GM12878 (cell line): ENCODE results near the gene EIF4ENIF1. TPM values are rescaled to one million over a fixed set of nuclear protein-coding genes. Genes with fewer than 3 reads are reported as not detected.

ENCODE experiments used
- BCL11A ChIP-seq: IDR thresholded peaks from 2 replicates; pipeline ENCODE4 v1.6.1; 2011; ENCODE audit warnings: low read depth, low read length
- BCL3 ChIP-seq: IDR thresholded peaks from 2 replicates; pipeline ENCODE4 v1.6.1; 2011; ENCODE audit warnings: borderline replicate concordance, low read depth, mild to moderate bottlenecking, moderate library complexity, low read length; ENCODE audit not compliant: insufficient read depth, poor library complexity, severe bottlenecking
- CBFB ChIP-seq: IDR thresholded peaks from 2 replicates; pipeline ENCODE4 v1.6.1; 2016; ENCODE audit warnings: antibody characterized with exemption, low read depth
- E2F8 ChIP-seq: fragments of 450-650 bp; IDR thresholded peaks from 2 replicates; pipeline ENCODE4 v1.6.1; 2018; ENCODE audit warnings: mild to moderate bottlenecking, low read depth, moderate library complexity; ENCODE audit not compliant: partially characterized antibody
- EED ChIP-seq: sonication (generic); IDR thresholded peaks from 2 replicates; pipeline ENCODE4 v1.6.1; 2016; ENCODE audit warnings: antibody characterized with exemption, low read depth
- FOS ChIP-seq: IDR thresholded peaks from 3 replicates; pipeline ENCODE4 v1.6.1; 2011; ENCODE audit warnings: borderline replicate concordance; ENCODE audit not compliant: insufficient read length; ENCODE audit errors: extremely low read depth
- GATAD2B ChIP-seq: fragments of 450-650 bp; conservative IDR thresholded peaks from 2 replicates; pipeline ENCODE4 v1.6.1; 2017; ENCODE audit warnings: low read depth, mild to moderate bottlenecking, moderate library complexity
- HCFC1 ChIP-seq: fragments of 150-350 bp; IDR thresholded peaks from 2 replicates; pipeline ENCODE4 v1.6.1; 2014; ENCODE audit warnings: low read length
- HDGF ChIP-seq: fragments of 450-650 bp; IDR thresholded peaks from 2 replicates; pipeline ENCODE4 v1.6.1; 2016; ENCODE audit warnings: antibody characterized with exemption
- KAT2A ChIP-seq: conservative IDR thresholded peaks from 2 replicates; pipeline ENCODE4 v1.6.1; 2011; ENCODE audit warnings: low read depth, low read length; ENCODE audit not compliant: control insufficient read depth
- MAX ChIP-seq: IDR thresholded peaks from 2 replicates; pipeline ENCODE4 v1.6.1; 2012; ENCODE audit warnings: low read depth, low read length, improper control_type of control experiment
- MXI1 ChIP-seq: fragments of 150-350 bp; IDR thresholded peaks from 2 replicates; pipeline ENCODE4 v1.6.1; 2011; ENCODE audit warnings: low read depth, mild to moderate bottlenecking, inconsistent platforms, low read length, improper control_type of control experiment
- MYC ChIP-seq: IDR thresholded peaks from 2 replicates; pipeline ENCODE4 v1.6.1; 2011; ENCODE audit warnings: mild to moderate bottlenecking, low read length, moderate library complexity, inconsistent platforms; ENCODE audit not compliant: insufficient read depth, insufficient replicate concordance, insufficient read length, severe bottlenecking
- NR2C1 ChIP-seq: fragments of 450-650 bp; IDR thresholded peaks from 2 replicates; pipeline ENCODE4 v1.6.1; 2017; ENCODE audit warnings: antibody characterized with exemption, mild to moderate bottlenecking, moderate library complexity
- PKNOX1 ChIP-seq: fragments of 450-650 bp; IDR thresholded peaks from 2 replicates; pipeline ENCODE4 v1.6.1; 2016; ENCODE audit warnings: mild to moderate bottlenecking
- POLR2A ChIP-seq: IDR thresholded peaks from 2 replicates; pipeline ENCODE4 v1.6.1; 2011; ENCODE audit warnings: low read depth, mild to moderate bottlenecking, low read length
- PRDM15 ChIP-seq: fragments of 450-650 bp; formaldehyde crosslinking; IDR thresholded peaks from 2 replicates; pipeline ENCODE4 v1.4.0; 2020; ENCODE audit warnings: mild to moderate bottlenecking, moderate library complexity
- RUNX3 ChIP-seq: IDR thresholded peaks from 2 replicates; pipeline ENCODE4 v1.6.1; 2012; ENCODE audit warnings: low read length, inconsistent platforms
- SUPT20H ChIP-seq: IDR thresholded peaks from 2 replicates; pipeline ENCODE4 v1.6.1; 2011; ENCODE audit warnings: low read depth, mild to moderate bottlenecking, low read length, moderate library complexity, borderline replicate concordance; ENCODE audit not compliant: control insufficient read depth
- TBL1XR1 ChIP-seq: IDR thresholded peaks from 2 replicates; pipeline ENCODE4 v1.6.1; 2012; ENCODE audit warnings: low read depth, low read length, improper control_type of control experiment
- USF1 ChIP-seq: IDR thresholded peaks from 2 replicates; pipeline ENCODE4 v1.6.1; 2011; ENCODE audit warnings: borderline replicate concordance, low read depth, mild to moderate bottlenecking, moderate library complexity, mixed read lengths, low read length; ENCODE audit not compliant: insufficient read depth; ENCODE audit errors: extremely low read length
- polyA plus RNA-seq, 11 experiments: library from polyadenylated mRNA; depleted of rRNA in 4 of 11; unstranded in 6 of 11; stranded (reverse) in 5 of 11; fragments of >200 nt; fragmentation: Nextera tagmentation in 4 of 11; fragmentation: Illumina TruSeq in 1 of 11; extraction: Ambion mirVana in 4 of 11; extraction: Trizol in 1 of 11; gene quantifications; 1 replicate in 1 of 11; 2 replicates in 10 of 11; pipeline versions ENCODE4 v1.2.1 to v1.2.3, GENCODE V29; 2011 to 2016; ENCODE audit warnings: inconsistent platforms in 2 of 11, missing spikeins in 2 of 11, low read depth in 1 of 11
- total RNA-seq, 4 experiments: library from RNA; depleted of rRNA in 3 of 4; stranded (reverse); fragments of >200 nt in 3 of 4; fragmentation: Illumina TruSeq in 1 of 4; extraction: Trizol in 1 of 4; gene quantifications; 2 replicates each; pipeline versions ENCODE4 v1.2.1 to v1.2.3, GENCODE V29; 2013 to 2021

EIF4ENIF1 gene
- total and polyA plus RNA-seq, 10 of the 15 experiments (the other 5 are each of a cell fraction or from before 2014, with no cell fraction given) = 4.4 to 43.7 (median 24.4) TPM

- TF ChIP-seq PKNOX1 (peak; percentile 90), BCL11A (peak; percentile 76), HCFC1 (no peak), TBL1XR1 (peak; percentile 86), HDGF (peak; percentile 84; the same call in 1 of the 2 replicates), POLR2A (peak; percentile 70), KAT2A (no peak), PRDM15 (CRISPR knock-in tag) (no peak), MAX (peak; percentile 88), USF1 (no peak), MXI1 (peak; percentile 88), EED (peak; percentile 97), MYC (no peak), E2F8 (no peak), NR2C1 (no peak), BCL3 (peak; percentile 71), FOS (no peak), GATAD2B (peak; percentile 78), CBFB (peak; percentile 89), SUPT20H (no peak), RUNX3 (peak; percentile 97)
These were observed 869 bp upstream of the EIF4ENIF1 start (continued) for GRCh38 chr22:31490496-31490925.
